CD14-positive monocyte (primary cell): ENCODE results near the gene SOWAHB. TPM values are rescaled to one million over a fixed set of nuclear protein-coding genes. Genes with fewer than 3 reads are reported as not detected.

Experiments
- DNase-seq, 3 donors: peaks; one replicate each; pipeline ENCODE4 v3.0.0-alpha.2; 2011 to 2022
- H2AFZ ChIP-seq: 2 replicates; pipeline ENCODE4 v1.6.0; 2012; ENCODE audit warnings: mild to moderate bottlenecking, low read depth, low read length, inconsistent platforms; ENCODE audit not compliant: insufficient read depth, poor library complexity, severe bottlenecking
- H3K27ac ChIP-seq, 2 donors: 1 replicate in 1 of 2; 2 replicates in 1 of 2; pipeline ENCODE4 v1.5.1; 2012 to 2013; ENCODE audit warnings: low read length in 2 of 2, control low read depth in 1 of 2, inconsistent platforms in 1 of 2, low read depth in 1 of 2, mild to moderate bottlenecking in 1 of 2
- H3K27me3 ChIP-seq, 2 donors: one replicate each; pipeline versions ENCODE4 v1.6.0 to v1.6.1; 2011 to 2013; ENCODE audit warnings: low read length in 2 of 2; ENCODE audit not compliant: control insufficient read depth in 2 of 2, insufficient read depth in 2 of 2
- H3K36me3 ChIP-seq, 2 donors: replicated peaks in 1 of 2; 1 replicate in 1 of 2; 2 replicates in 1 of 2; pipeline versions ENCODE4 v1.5.1 to v1.6.1; 2012 to 2013; ENCODE audit warnings: low read length in 2 of 2, control low read depth in 1 of 2, inconsistent platforms in 1 of 2, mild to moderate bottlenecking in 1 of 2; ENCODE audit not compliant: insufficient read depth in 2 of 2, control insufficient read depth in 1 of 2
- H3K4me1 ChIP-seq, 2 donors: 1 replicate in 1 of 2; 2 replicates in 1 of 2; pipeline versions ENCODE4 v1.5.1 to v1.6.1; 2012 to 2013; ENCODE audit warnings: low read length in 2 of 2, control low read depth in 1 of 2, inconsistent platforms in 1 of 2, mild to moderate bottlenecking in 1 of 2, moderate library complexity in 1 of 2; ENCODE audit not compliant: insufficient read depth in 2 of 2, control insufficient read depth in 1 of 2
- H3K4me2 ChIP-seq: replicated peaks from 2 replicates; pipeline ENCODE3; 2012; ENCODE audit warnings: low read length, moderate library complexity, mild to moderate bottlenecking; ENCODE audit not compliant: poor library complexity, severe bottlenecking; ENCODE audit errors: extremely low read depth
- H3K4me3 ChIP-seq, 3 experiments: fragments of 200-600 bp in 1 of 3; sonication (generic) in 1 of 3; replicated peaks in 1 of 3; 1 replicate in 2 of 3; 2 replicates in 1 of 3; pipeline ENCODE4 v1.5.1; 2011 to 2013; ENCODE audit warnings: low read length in 3 of 3, mild to moderate bottlenecking in 3 of 3, control low read depth in 2 of 3, low read depth in 2 of 3, inconsistent platforms in 1 of 3, moderate library complexity in 1 of 3
- H3K79me2 ChIP-seq: 2 replicates; pipeline ENCODE4 v1.6.0; 2012; ENCODE audit warnings: mild to moderate bottlenecking, control low read depth, inconsistent platforms, low read length, moderate library complexity; ENCODE audit not compliant: insufficient read depth
- H3K9ac ChIP-seq: 2 replicates; pipeline ENCODE4 v1.6.0; 2017; ENCODE audit warnings: low read length, mild to moderate bottlenecking; ENCODE audit not compliant: insufficient read depth, poor library complexity, severe bottlenecking
- H3K9me3 ChIP-seq, 2 donors: replicated peaks in 1 of 2; 1 replicate in 1 of 2; 2 replicates in 1 of 2; pipeline versions ENCODE4 v1.5.1 to v1.6.1; 2012 to 2013; ENCODE audit warnings: low read length in 2 of 2, control low read depth in 1 of 2; ENCODE audit not compliant: control insufficient read depth in 1 of 2, insufficient read depth in 1 of 2
- H4K20me1 ChIP-seq: 2 replicates; pipeline ENCODE4 v1.6.0; 2012; ENCODE audit warnings: mild to moderate bottlenecking, low read length, control low read depth, moderate library complexity; ENCODE audit not compliant: insufficient read depth
- H3K27ac Mint-ChIP-seq, 7 donors: one replicate each; pipeline ENCODE4 v1.8.0; 2020; ENCODE audit warnings: mild to moderate bottlenecking in 7 of 7, mixed read lengths in 7 of 7, moderate library complexity in 6 of 7, inconsistent platforms in 2 of 7
- H3K27me3 Mint-ChIP-seq, 3 donors: one replicate each; pipeline ENCODE4 v1.8.0; 2021 to 2022; ENCODE audit warnings: low read depth in 3 of 3, mild to moderate bottlenecking in 3 of 3, mixed read lengths in 3 of 3, moderate library complexity in 3 of 3, inconsistent platforms in 1 of 3
- H3K36me3 Mint-ChIP-seq, 2 donors: one replicate each; pipeline ENCODE4 v1.8.0; 2020; ENCODE audit warnings: mixed read lengths in 2 of 2, inconsistent platforms in 1 of 2, mild to moderate bottlenecking in 1 of 2
- H3K4me1 Mint-ChIP-seq: one replicate; pipeline ENCODE4 v1.8.0; 2020; ENCODE audit warnings: mild to moderate bottlenecking, mixed read lengths
- H3K4me3 Mint-ChIP-seq, 2 donors: one replicate each; pipeline ENCODE4 v1.8.0; 2020; ENCODE audit warnings: mild to moderate bottlenecking in 2 of 2, mixed read lengths in 2 of 2, moderate library complexity in 1 of 2
- H3K9me3 Mint-ChIP-seq, 7 donors: one replicate each; pipeline ENCODE4 v1.8.0; 2020 to 2022; ENCODE audit warnings: mixed read lengths in 7 of 7, mild to moderate bottlenecking in 6 of 7, moderate library complexity in 6 of 7, inconsistent platforms in 2 of 7
- WGBS: methylation state at CpG from one replicate; pipeline ENCODE4 v1.1.5; 2013; ENCODE audit warnings: missing lambda C conversion rate; ENCODE audit not compliant: insufficient coverage; 5-methylcytosine and 5-hydroxymethylcytosine counted together
- intact Hi-C, 2 donors: fragments of 100-400 bp; cut with micrococcal nuclease; formaldehyde crosslinking; loops; one replicate each; pipeline versions ENCODE4 v1.15.0 to v1.15.1; 2023
- polyA plus RNA-seq, 3 donors: library from polyadenylated mRNA; depleted of rRNA in 1 of 3; unstranded in 2 of 3; stranded (reverse) in 1 of 3; fragments of 300-500 nt in 2 of 3; fragments of >200 nt in 1 of 3; fragmentation: Illumina TruSeq in 2 of 3; gene quantifications; 1 replicate in 2 of 3; 2 replicates in 1 of 3; pipeline ENCODE4 v1.2.3, GENCODE V29; 2012 to 2021
- TF ChIP-seq, protein P1 (sequence below): fragments of 200-600 bp; IDR thresholded peaks from one replicate; pipeline ENCODE4 v1.8.0; 2022; ENCODE audit warnings: antibody characterized with exemption, mild to moderate bottlenecking

SOWAHB gene
- polyA plus RNA-seq, 3 donors = not detected

DNA sequence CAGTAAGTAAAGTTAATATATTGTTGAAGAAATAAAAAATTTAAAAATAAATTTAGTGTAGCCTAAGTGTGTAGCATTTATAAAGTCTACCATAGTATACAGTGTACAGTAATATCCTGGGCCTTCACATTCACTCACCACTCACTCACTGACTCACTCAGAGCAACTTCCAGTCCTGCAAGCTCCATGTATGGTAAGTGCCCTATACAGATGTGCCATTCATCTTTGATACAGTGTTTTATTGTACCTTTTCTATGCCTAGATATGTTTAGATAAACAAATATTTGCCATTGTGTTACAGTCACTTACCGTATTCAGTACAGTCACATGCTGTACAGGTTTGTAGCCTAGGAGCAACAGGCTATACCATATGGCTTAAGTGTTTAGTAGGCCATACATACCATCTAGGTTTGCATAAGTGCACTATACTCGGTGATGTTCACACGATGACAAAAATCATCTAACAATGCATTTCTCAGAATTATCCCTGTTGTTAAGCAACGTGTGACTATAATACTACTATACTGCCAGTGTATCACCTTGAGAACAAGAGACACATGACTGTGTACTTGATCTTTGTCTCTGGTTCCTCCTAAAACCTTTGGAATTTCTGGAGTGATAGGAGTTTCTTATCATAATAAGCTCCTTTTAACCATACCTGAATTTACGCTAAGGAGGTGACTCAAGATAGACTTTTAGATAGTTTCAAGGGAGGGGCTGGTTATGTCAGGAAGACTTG, 25.8 kb upstream of the SOWAHB start:
- H3K9me3 Mint-ChIP-seq = peaks cover 0 to 2% (median 0%) of the 10 kb centered on the region in 7 donors
- H3K79me2 ChIP-seq = no peaks in the 10 kb centered on the region
- WGBS = 100% methylated on average over 1 of the region's 5 CpGs
- intact Hi-C loops = no loop called here
- no peaks in the 10 kb centered on the region for H3K27me3 ChIP-seq
- H3K4me1 ChIP-seq = no peaks in the 10 kb centered on the region
- no peaks in the 10 kb centered on the region for H3K36me3 ChIP-seq
- no peaks in the 10 kb centered on the region for H3K36me3 Mint-ChIP-seq
- peaks cover 3 to 6% (median 3%) of the 10 kb centered on the region in 3 donors for H3K27me3 Mint-ChIP-seq
- H3K4me3 Mint-ChIP-seq = no peak overlapping the region
- no peak overlapping the region for H2AFZ ChIP-seq
- H3K27ac ChIP-seq = no peak overlapping the region
- DNase-seq = no peak
- no peak overlapping the region for H3K4me2 ChIP-seq
- no peak overlapping the region for H3K4me3 ChIP-seq
- no peaks in the 10 kb centered on the region for H3K4me1 Mint-ChIP-seq
- H3K9ac ChIP-seq = no peak overlapping the region
- TF ChIP-seq, protein P1, sequence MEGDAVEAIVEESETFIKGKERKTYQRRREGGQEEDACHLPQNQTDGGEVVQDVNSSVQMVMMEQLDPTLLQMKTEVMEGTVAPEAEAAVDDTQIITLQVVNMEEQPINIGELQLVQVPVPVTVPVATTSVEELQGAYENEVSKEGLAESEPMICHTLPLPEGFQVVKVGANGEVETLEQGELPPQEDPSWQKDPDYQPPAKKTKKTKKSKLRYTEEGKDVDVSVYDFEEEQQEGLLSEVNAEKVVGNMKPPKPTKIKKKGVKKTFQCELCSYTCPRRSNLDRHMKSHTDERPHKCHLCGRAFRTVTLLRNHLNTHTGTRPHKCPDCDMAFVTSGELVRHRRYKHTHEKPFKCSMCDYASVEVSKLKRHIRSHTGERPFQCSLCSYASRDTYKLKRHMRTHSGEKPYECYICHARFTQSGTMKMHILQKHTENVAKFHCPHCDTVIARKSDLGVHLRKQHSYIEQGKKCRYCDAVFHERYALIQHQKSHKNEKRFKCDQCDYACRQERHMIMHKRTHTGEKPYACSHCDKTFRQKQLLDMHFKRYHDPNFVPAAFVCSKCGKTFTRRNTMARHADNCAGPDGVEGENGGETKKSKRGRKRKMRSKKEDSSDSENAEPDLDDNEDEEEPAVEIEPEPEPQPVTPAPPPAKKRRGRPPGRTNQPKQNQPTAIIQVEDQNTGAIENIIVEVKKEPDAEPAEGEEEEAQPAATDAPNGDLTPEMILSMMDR = no peak
- H3K9me3 ChIP-seq = no peaks in the 10 kb centered on the region
- H3K27ac Mint-ChIP-seq = no peak overlapping the region
- no peaks in the 10 kb centered on the region for H4K20me1 ChIP-seq

DNA sequence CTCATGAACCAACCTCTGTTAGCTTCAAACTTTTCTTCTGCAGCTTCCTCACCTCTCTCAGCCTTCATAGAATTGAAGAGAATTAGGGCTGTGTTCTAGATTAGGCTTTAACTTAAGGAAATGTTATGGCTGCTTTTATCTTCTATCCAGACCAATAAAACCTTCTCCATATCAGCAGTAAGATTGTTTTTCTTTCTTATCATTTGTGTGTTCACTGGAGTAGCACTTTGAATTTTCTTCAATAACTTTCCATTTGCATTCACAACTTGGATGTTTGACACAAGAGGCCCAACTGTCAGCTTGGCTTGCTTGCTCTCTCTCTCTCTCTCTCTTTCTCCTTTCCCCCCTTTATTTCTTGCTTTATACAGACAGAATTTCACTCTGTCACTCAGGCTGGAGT, 22.8 kb upstream of the SOWAHB start:
- H3K4me3 Mint-ChIP-seq = no peak overlapping the region
- H3K79me2 ChIP-seq = no peaks in the 10 kb centered on the region
- no peak for DNase-seq
- intact Hi-C loops = no loop called here
- H3K4me3 ChIP-seq = no peak overlapping the region
- H3K27ac Mint-ChIP-seq = no peak overlapping the region
- no peaks in the 10 kb centered on the region for H3K36me3 Mint-ChIP-seq
- no peaks in the 10 kb centered on the region for H3K27me3 ChIP-seq
- no peak overlapping the region for H3K9ac ChIP-seq
- H4K20me1 ChIP-seq = no peaks in the 10 kb centered on the region
- H3K4me1 Mint-ChIP-seq = no peaks in the 10 kb centered on the region
- no peak overlapping the region for H3K4me2 ChIP-seq
- TF ChIP-seq, protein P1 = no peak
- H3K4me1 ChIP-seq = no peaks in the 10 kb centered on the region
- H3K27me3 Mint-ChIP-seq = peaks cover 3 to 6% (median 3%) of the 10 kb centered on the region in 3 donors
- no peak overlapping the region for H3K27ac ChIP-seq
- no peaks in the 10 kb centered on the region for H3K9me3 ChIP-seq
- no peak overlapping the region for H2AFZ ChIP-seq
- no peaks in the 10 kb centered on the region for H3K36me3 ChIP-seq
- peaks cover 0 to 2% (median 0%) of the 10 kb centered on the region in 7 donors for H3K9me3 Mint-ChIP-seq
